CD4-positive, alpha-beta T cell treated with Interleukin-2 at 100 ng/mL for 4 hours (primary cell): Measurements from ENCODE around the gene DEPDC4.

Experiments used
- DNase-seq: peaks from one replicate; pipeline ENCODE4 v3.0.0-alpha.2; 2020; ENCODE audit warnings: low spot score

The DEPDC4 gene

DNA sequence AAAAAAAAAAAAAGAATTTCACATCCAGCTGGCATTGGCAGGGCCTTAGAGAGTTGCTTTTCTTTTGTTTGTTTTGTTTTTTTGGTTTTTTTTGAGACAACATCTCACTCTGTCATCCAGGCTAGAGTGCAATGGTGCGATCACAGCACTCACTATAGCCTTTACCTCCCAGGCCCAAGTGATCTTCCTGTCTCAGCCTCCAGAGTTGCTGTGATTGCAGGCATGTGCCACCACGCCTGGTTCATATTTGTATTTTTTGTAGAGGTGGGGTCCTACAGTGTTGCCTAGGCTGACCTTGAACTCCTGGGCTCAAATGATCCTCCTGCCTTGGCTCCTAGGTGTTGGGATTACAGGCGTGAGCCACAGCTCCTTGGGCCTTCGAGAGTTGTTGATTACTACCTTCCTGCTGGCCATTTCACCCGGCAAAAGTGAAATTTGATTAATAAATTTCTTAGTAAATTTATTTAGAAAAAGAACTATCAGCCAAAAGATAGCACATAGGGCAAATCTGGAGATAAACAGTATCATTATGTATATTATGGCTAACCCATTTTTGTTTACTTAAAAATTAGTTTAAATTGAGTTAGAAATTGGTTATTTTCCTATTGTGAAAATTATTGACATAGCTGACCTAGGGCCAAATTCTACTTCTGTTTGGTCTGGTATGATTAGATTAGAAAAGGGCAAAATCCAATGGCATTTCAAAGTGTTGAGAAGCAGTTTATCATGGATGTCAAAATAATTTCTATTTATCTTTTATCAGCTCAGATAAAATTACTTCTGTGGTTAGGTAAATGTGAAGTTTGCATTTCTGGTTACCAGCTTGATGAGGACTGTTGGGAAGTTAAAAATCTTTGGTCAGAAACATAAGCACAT, 53.6 kb downstream of the DEPDC4 start:
- no peak for DNase-seq

DNA sequence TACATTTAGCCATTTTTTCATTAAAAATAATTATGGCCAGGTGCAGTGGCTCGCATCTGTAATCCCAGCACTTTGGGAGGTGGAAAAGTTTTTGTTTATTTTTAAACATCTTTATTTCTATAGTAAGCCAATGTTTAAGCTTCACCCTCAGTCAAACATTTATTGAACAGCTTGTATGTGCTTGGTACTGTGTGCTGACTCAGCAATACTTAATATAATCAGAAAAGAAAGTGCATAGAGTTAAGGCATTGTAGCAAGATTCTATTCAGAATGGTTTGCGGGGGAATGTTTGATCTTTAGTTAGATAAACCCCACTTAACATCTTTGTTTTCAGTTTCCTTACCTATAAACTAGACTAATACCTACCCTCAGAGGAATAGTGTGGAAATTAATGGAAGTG, 55.2 kb downstream of the DEPDC4 start:
- DNase-seq, result no peak

- DNase-seq, result no peak
These were observed 58.0 kb downstream of the DEPDC4 start for GRCh38 chr12:100208834-100209233.

- DNase-seq, result no peak
These were observed 59.6 kb downstream of the DEPDC4 start for GRCh38 chr12:100207311-100207710.

GRCh38 chr12:100201604-100202423, 65.1 kb downstream of the DEPDC4 start:
- DNase-seq, result no peak

DNA sequence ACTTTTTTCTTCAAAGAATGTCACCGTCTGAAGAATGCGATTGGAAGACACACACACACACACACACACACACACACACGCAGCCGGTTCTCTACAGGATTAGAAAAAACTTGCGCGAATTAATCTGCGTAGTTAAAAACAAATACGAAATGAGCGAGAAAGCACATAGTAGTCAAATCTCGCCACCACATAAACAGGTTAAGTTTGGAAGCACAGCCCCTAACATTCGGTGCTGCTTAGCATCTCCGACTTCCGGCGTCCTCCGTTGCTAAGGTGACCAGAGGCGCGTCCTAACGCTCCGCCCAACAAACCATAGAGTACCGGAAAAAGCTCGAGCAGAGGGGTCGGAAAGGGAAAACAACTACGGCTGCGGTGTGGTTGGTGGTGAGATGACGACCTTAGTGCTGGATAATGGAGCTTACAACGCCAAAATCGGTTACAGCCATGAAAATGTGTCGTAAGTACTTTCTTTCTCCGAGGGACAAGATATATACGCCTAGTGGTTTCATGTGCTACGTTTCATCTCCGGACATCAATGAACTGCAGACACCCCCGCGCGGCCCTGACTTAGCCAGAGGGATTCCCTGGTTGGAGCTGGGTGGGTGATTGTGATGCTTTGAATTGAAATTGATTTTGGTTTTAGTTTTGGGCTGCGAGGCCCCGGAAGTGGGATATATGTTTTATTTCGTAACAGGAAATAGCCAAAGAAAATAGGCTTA, 66.3 kb downstream of the DEPDC4 start, which contains the start of gene ACTR6:
ACTR6 (plus strand) TSS at position 353 of the 719 bp plus-strand sequence; CDS start at position 390, 37 bp downstream.
- DNase-seq, result peak; percentile 98

DNA sequence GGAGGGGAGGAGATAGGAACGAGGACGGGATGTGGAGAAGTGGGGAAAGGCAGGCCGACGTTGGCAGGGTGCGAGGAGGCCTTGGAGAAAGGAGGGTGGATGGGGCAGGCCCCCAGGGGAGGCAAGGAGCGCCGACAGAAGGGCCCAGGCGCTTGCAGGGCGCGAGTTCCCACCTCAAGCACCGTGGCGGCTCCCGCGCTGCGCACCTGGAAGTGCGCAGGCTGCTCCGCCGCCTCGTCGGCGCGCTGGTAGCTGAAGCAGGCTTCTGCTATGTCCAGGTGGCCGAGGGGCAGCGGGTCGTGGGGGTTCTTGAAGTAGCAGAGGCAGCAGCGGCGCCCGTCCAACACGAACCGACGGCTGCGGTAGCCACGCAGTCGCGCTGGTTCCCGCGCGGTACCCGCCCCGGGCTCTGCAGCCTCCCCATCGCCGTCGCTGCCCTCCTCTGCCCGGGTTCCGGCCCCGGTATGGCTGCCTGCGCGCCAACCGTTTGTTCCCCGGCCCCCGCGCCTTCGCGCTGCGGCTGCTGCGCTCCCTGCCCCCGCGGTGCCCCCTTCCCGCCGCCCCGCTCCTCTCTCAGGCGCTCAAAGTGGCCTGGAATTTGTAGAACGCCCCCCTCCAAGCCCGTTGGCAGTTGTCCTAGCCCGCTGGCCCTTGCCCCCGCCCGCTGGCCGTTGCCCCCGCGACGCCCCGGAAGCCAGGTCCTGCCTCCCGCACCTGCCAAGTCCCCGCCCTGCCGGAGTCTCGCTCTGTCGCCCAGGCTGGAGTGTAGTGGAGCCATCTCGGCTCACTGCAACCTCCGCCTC, 67.3 kb downstream of the DEPDC4 start:
- peak; percentile 75 for DNase-seq

GRCh38 chr12:100199023-100199346, 67.9 kb downstream of the DEPDC4 start:
- no peak for DNase-seq

DNA sequence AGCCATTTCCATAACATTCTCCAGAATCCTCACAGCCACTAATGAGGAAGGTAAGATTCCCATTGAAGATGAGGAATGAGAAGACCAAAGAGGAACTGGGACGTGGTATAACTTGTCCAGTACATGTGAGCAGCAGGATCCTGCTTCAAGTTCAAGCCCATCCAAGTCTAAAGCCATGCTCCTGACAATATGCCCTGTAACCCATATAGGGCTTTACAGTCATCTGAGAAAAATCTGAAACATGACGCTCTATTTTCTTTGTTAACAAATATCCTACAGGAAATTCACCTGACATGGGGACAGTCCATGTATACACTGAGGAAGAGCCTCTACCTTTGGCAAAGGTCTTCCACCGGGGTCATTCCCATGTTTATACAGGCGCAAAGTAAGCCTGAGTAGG, 69.4 kb downstream of the DEPDC4 start:
- no peak for DNase-seq

DNA sequence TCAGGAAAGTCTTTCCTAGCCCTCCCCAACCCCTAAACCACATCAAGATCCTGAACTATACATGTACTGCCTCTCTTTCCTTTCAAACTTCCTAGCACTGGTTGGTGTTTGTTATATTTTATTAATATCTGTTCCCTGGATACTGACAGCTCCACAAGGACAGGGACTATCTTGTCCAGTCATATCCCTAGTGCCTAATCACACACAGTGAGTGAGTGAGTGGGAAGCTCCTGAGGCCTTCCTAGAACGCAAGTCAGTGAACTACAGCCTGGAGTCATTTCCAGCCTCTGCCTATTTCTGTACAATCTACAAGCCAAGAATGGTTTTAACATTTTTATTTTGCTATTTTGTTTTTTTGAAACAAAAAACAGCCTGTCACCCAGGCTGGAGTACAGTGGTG, 73.8 kb downstream of the DEPDC4 start:
- DNase-seq, result no peak
